ENCODE results near the gene GRIA3.
"Not testable (repeated sequence)": the region's sequence is repeated elsewhere in the genome, so short reads cannot be mapped to it uniquely, and the experiment has no call there.

GRIA3 gene

GRCh38 chrX:123277821-123278220, 93.7 kb downstream of the GRIA3 start:
- no peak for DNase-seq

DNA sequence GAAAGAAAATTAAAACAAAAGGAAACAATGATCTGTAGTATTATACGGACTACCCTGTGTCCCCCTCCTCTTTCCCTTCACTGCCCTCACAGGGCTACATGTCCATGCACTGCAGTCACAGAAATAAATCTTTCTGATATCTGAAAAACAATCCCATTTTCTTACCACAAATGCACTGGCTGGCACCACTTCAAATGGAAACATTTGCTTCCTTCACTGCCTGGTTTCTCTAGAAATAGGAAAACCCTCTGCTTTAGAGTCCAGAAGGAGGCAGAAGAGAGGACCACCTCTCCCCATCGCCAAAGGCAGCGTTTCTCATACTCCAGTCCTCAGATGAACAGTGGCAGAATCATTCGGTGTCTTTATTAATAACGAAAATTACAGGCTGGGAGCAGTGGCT, 98.2 kb downstream of the GRIA3 start:
- no peak for DNase-seq

DNA sequence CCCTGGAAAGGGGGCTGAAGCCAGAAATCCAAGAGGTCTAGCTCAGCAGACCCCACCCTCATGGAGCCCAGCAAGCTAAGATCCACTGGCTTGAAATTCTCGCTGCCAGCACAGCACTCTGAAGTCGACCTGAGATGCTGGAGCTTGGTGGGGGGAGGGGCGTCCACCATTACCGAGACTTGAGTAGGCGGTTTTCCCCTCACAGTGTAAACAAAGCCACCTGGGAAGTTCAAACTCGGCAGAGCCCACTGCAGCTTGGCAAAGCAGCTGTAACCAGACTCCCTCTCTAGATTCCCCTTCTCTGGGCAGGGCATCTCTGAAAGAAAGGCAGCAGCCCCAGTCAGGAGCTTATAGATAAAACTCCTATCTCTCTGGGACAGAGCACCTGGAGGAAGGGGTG, 99.3 kb downstream of the GRIA3 start:
- not testable (repeated sequence) for DNase-seq

DNA sequence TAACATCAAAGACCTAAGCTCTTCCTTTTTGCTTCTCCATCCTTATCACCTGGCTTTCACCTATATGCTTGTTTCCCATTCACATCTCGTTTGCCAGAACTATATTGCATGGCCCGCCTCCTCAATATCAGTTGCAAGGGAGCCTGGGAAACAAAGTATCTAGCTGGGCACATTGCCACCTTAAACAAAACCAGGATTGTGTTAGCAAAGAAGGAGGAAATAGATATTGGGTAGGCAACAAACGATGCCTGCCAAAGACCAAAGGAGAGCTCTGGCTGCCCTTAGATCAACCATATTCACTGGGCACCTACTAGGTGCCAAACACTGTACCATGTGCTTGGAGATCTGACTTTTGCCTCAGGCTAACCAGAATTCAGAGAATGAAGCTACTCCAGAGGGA, 107.5 kb downstream of the GRIA3 start:
- DNase-seq, result peak; percentile 32

- no peak for DNase-seq
These were observed 113.9 kb downstream of the GRIA3 start for GRCh38 chrX:123298026-123298425.

GRCh38 chrX:123303429-123303828, 119.4 kb downstream of the GRIA3 start:
- no peak for DNase-seq

DNA sequence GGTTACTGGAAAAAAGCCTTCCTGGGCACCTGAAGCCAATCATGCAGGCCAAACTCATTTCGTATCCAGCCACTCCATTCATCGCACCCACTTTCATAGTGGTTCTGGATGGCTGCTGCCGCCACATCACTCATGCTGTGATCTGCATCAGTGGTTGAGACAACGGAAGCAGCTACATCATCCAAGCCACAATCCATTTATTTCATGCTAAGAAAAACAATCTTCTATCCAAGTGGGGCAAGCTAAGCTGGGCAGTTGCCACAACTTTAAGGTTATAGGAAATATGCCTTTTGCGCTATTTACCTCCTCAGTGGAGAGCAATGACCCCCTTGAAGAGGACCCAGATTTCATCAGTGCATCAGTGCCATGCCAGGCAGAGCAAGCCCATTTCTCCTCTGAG, 124.6 kb downstream of the GRIA3 start:
- DNase-seq, result no peak

GRCh38 chrX:123310112-123310511, 126.0 kb downstream of the GRIA3 start:
- DNase-seq, result no peak

- DNase-seq, result no peak
These were observed 127.4 kb downstream of the GRIA3 start for GRCh38 chrX:123311486-123311885.

GRCh38 chrX:123313486-123313885, 129.4 kb downstream of the GRIA3 start:
- DNase-seq, result no peak

DNA sequence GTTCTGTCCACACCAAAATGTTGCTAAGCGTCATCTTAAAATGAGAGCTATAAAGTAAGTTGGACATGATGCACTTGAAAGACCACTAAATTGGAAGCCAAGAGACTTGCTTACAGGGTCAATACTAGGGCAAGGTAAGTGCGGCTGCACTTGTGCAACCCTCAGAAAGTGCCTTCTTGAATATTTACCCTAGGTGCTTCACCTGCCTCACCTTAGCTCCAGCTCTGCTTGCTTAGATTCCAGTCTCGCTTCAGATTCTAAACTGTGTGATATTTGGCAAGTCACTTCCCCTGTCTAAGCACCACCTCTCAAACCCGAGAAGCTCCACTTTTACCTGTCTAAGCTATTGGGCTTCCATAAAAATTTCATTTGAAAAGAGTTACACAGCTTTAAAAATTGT, 136.5 kb downstream of the GRIA3 start:
- no peak for DNase-seq

GRCh38 chrX:123322536-123322935, 138.5 kb downstream of the GRIA3 start:
- no peak for DNase-seq

- no peak for DNase-seq
These were observed 140.5 kb downstream of the GRIA3 start for GRCh38 chrX:123324625-123325024.

DNA sequence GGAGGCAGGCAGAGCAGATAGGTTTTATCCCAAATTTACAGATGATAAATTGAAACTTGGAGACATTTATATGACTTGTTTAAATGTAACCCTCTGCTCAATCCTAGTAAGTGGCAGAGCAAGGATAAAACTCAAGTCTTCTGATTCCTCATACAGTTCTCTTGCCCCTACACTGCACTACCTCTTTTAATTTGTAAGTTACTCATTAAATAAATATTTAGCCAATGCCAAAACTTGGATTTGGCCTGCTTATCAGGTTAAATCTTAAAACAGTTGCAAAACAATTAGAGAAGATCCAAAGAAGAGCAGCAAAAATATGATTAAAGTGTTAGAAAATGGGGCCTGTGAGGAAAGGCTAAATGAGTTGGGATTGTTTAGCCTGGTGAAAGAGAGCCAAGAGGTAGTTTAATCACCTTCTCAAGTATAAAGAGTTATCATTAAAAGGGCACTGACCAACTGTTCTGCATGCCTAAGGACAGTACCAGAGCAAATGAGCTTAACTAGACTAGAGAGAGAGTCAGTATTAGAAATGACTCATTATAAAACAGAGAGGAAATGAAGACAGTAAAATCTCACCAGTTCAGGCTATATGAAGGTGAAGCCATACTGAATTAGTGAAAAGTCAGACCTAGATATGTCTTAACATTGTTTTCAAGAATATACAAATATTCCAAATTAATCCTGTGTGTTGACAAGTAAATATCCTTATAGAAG, 146.3 kb downstream of the GRIA3 start:
- no peak for DNase-seq

GRCh38 chrX:123331349-123331748, 147.3 kb downstream of the GRIA3 start:
- DNase-seq, result no peak

GRCh38 chrX:123331859-123332258, 147.8 kb downstream of the GRIA3 start:
- DNase-seq, result no peak

GRCh38 chrX:123336666-123337065, 152.6 kb downstream of the GRIA3 start:
- DNase-seq, result no peak

DNA sequence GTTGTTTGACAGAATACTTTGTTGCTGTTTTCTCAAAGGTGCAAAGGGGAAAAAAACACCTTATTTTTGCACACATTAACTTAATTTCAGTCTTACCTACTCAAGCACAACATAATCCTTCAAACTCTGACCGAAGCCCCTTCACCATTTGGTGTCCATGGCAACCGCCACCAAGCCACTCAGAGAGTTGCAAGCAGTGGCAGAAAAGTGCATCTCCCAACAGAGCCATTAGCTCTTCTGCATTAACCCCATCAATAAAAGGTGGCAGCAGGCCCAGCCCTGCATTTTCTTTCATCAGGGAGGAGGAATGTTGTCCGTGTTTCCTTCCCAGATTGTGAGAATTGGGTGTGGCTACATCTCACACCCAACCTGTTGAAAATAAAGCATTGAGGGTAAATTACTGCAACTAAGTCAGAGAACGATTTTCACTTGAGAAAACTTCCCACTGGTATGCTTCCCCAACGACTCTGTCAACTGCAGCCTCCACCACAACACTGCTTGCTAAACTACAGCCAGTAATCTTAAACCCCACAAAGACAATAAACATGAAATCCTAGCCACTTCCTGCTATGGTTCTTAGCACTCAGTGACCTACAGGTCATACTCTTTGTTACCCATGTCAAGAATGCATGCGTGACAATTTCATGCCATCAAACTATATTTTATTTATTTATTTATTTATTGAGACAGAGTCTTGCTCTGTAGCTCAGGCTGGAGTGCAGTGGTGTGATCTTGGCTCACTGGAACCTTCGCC, 154.0 kb downstream of the GRIA3 start:
- no peak for DNase-seq

DNA sequence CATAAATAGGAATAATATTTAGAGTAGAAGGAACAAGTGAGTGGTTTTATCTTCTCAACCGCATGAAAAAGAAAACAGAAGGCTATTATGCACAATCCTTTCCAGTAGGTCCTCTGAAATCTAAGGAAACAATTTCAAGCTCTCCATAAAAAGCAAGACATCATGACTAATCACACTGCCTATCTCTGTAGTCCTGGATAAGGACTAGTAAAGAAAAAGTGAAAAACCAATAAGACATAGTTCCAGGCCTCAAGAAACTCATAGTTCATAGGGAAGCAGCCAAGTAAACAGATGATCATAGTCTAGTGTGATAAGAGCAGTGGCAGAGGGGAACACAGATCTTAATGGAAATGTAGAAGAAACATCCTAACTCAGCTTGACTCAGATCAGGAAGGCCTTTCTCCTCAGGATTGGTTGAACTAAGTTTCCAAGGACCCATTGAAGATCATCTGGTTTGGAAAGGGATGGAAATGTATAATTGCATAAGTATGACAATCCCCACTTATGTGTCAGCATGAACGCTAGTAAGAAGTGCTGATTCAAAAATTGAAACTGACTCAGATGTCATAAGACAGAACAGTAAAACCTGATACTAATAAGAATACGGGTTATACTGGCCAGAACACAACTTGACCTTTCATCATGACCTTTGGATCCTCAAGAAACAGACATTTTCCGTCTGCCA, 155.3 kb downstream of the GRIA3 start:
- DNase-seq, result no peak

- DNase-seq, result no peak
These were observed 156.6 kb downstream of the GRIA3 start for GRCh38 chrX:123340696-123341095.

DNA sequence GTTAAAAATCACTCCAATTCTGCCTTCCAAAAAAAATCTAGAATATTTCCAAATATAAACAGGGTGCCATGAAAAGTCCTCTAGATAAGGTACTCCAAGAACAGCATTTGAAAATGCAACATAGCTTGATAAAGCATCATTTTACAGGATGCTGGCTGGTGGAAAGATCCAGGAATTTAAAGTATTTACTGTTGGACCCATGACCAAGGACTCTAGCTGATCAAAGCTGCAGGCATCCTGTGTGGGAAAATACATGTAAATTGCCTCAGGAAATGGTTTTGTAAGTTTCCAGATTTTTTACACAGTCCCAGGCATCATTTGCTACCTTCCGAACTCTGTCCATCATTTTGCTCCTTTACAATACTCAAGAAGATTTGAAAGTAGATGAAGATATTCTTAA, 164.4 kb downstream of the GRIA3 start:
- no peak for DNase-seq

GRCh38 chrX:123350226-123350625, 166.1 kb downstream of the GRIA3 start:
- DNase-seq, result no peak

DNA sequence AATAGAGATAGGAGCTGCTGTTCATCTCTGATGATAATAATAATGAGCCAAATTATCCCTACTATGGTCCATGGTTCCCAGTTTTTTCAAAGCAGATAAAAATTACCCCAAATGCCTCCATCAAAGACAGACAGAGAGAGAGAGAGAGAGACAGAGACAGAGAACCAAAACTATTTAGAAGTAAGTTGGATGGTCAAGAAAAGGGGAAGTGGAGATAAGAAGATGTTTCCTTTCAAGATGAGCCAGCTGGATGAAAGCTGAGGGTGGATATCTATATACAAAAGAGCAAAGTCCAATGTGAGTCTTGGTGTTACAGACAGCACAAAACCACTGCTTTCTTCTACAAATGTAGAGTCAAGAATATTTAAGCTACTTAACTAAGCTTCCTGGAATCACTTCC, 173.9 kb downstream of the GRIA3 start:
- no peak for DNase-seq

- no peak for DNase-seq
These were observed 174.4 kb downstream of the GRIA3 start for GRCh38 chrX:123358457-123358856.
